ENCODE data around the gene RCCD1.
A peak's percentile ranks its signal among the peaks of the same experiment; 100 is the strongest.

The RCCD1 gene

GRCh38 chr15:90946941-90947576 lies 7.6 kb upstream of the RCCD1 start:
- DNase-seq: no peak

GRCh38 chr15:90947577-90948357 lies 6.9 kb upstream of the RCCD1 start:
- DNase-seq: no peak

GRCh38 chr15:90948506-90948905 lies 6.2 kb upstream of the RCCD1 start:
- no peak for DNase-seq

- DNase-seq: no peak
Observed at GRCh38 chr15:90949979-90950675, 4.6 kb upstream of the RCCD1 start.

- DNase-seq: no peak
Observed at GRCh38 chr15:90950676-90951075, 4.0 kb upstream of the RCCD1 start.

GRCh38 chr15:90952901-90953677 lies 1.6 kb upstream of the RCCD1 start:
- no peak for DNase-seq

GRCh38 chr15:90953947-90954711 lies 555 bp upstream of the RCCD1 start:
- DNase-seq: no peak

- DNase-seq: peak; percentile 87 to 94
Observed at GRCh38 chr15:90955624-90956273, 1.1 kb downstream of the RCCD1 start.

GRCh38 chr15:90956274-90957030 lies 1.8 kb downstream of the RCCD1 start:
- peak; percentile 53 to 93 for DNase-seq

- DNase-seq: peak; percentile 29 to 77
Observed at GRCh38 chr15:90957031-90957790, 2.5 kb downstream of the RCCD1 start.

- peak; percentile 59 to 70 for DNase-seq
Observed at GRCh38 chr15:90957791-90958190, 3.1 kb downstream of the RCCD1 start.

- DNase-seq: no peak
Observed at GRCh38 chr15:90959028-90959595, 4.4 kb downstream of the RCCD1 start.

GRCh38 chr15:90959894-90960293 lies 5.2 kb downstream of the RCCD1 start:
- no peak for DNase-seq

GRCh38 chr15:90960298-90961091 lies 5.8 kb downstream of the RCCD1 start:
- no peak for DNase-seq

GRCh38 chr15:90962021-90962420 lies 7.3 kb downstream of the RCCD1 start:
- DNase-seq: no peak

GRCh38 chr15:90966262-90966661 lies 11.6 kb downstream of the RCCD1 start:
- no peak for DNase-seq

- DNase-seq: no peak
Observed at GRCh38 chr15:90967206-90967605, 12.5 kb downstream of the RCCD1 start.

- no peak for DNase-seq
Observed at GRCh38 chr15:90968434-90968833, 13.8 kb downstream of the RCCD1 start.

GRCh38 chr15:90970274-90970673 lies 15.6 kb downstream of the RCCD1 start:
- no peak for DNase-seq

Data from NCI-H526 (cell line).